ENCODE measurements around the gene CSKMT. TPM values are rescaled to one million over a fixed set of nuclear protein-coding genes. Genes with fewer than 3 reads are reported as not detected.
A peak's percentile ranks its signal among the peaks of the same experiment; 100 is the strongest.

Gene CSKMT
- total and polyA plus RNA-seq, 2 donors (not counting 3 experiments of a cell fraction or from before 2014, with no cell fraction given) = 7.8 to 38.1 TPM

DNA sequence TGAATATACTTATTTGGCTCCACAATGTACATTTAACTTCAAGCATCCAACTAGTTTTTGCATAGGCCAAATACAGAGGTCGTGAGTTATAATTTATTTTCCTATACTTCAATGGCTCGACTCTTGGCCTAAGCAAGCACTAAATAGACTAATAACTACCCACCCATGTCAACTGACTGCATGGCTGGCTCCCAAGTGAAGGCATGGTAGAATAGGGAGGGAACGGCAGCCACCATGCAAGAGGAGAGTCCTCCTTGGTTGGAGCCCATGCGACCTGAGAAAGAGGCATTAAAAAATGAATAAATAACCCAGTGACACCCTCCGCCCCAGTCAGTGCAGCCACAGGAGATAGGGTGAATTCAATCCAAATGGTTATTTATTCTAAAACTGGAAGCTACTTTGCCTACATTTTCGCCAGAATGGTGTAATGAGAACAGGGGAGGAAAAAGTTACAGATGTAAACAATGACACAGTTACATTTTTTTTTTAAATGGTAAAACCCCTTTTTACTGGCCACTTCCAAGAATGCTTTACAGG, 47.2 kb downstream of the CSKMT start:
- Histone ChIP-seq H2AFZ (ENCODE audit: low read depth, low read length) (no peak overlapping the region), H4K20me1 (replicated peaks; ENCODE audit: control insufficient read depth, extremely low read depth, insufficient read depth, low read length) (no peaks in the 10 kb centered on the region), H3K79me2 (ENCODE audit: control insufficient read depth, insufficient read depth, low read length) (peaks cover 13% of the 10 kb centered on the region), H3K4me1 (ENCODE audit: control insufficient read depth, extremely low read depth, insufficient read depth, low read length) (peaks cover 12% of the 10 kb centered on the region), H3K27ac (ENCODE audit: insufficient read depth, low read depth, low read length) (no peak overlapping the region), H3K27me3 (ENCODE audit: control insufficient read depth in 2 of 2, insufficient read depth in 2 of 2, low read length in 2 of 2) (no peaks in the 10 kb centered on the region), H3K36me3 (ENCODE audit: control insufficient read depth in 2 of 2, extremely low read depth in 1 of 2, insufficient read depth in 2 of 2, low read length in 2 of 2) (peaks cover 28 to 32% of the 10 kb centered on the region in 2 experiments), H3K9ac (replicated peaks; ENCODE audit: extremely low read depth, insufficient read depth, low read length) (no peak overlapping the region), H3K9me3 (replicated peaks; ENCODE audit: control insufficient read depth, insufficient read depth, low read length) (no peaks in the 10 kb centered on the region), H3K4me2 (ENCODE audit: insufficient read depth, low read length) (no peak overlapping the region), H3K9me1 (replicated peaks; ENCODE audit: control insufficient read depth, extremely low read depth, insufficient read depth, low read length) (no peaks in the 10 kb centered on the region), H3K4me3 (replicated peaks in 1 of 3; ENCODE audit: insufficient read depth in 1 of 3, low read depth in 1 of 3, low read length in 3 of 3) (no peak overlapping the region)
- TF ChIP-seq, protein P1, sequence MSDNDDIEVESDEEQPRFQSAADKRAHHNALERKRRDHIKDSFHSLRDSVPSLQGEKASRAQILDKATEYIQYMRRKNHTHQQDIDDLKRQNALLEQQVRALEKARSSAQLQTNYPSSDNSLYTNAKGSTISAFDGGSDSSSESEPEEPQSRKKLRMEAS (IDR thresholded peaks at IDR 0.05; ENCODE audit: insufficient read depth, insufficient read length) = no peak
- TF ChIP-seq POLR2AphosphoS5 (IDR thresholded peaks at IDR 0.05; ENCODE audit: insufficient read depth, low read depth, low read length) = no peak
- no peak for TF ChIP-seq EZH2 (IDR thresholded peaks at IDR 0.05; ENCODE audit: borderline replicate concordance, low read depth, low read length, severe bottlenecking)
- TF ChIP-seq GATA2 (IDR thresholded peaks at IDR 0.05; ENCODE audit: insufficient read depth, insufficient read length, low read depth, low read length) = no peak
- ChIA-PET CTCF (no interaction called here), POLR2A (interaction anchor here (0.6 to 1.0 kb wide), 2 partner anchors 14 to 111 kb away, joined by 4 to 5 read pairs; partner anchors contain the start of genes HNRNPUL2 and MTA2)
- no peak for DNase-seq (ENCODE audit: low read depth, low spot score)
- FAIRE-seq = no peak
- dilution Hi-C loops (cut with MboI; ENCODE audit: extremely low pct_ligation_motif_present, low sequenced_read_pairs) (no loop called here), intact Hi-C loops (cut with micrococcal nuclease) (no loop called here)
- BruUV-seq (replicated peaks) = no TSS peak

GRCh38 chr11:62712861-62713260, 47.7 kb downstream of the CSKMT start:
- Histone ChIP-seq H3K27me3 (ENCODE audit: control insufficient read depth in 2 of 2, insufficient read depth in 2 of 2, low read length in 2 of 2) (no peaks in the 10 kb centered on the region), H3K9ac (replicated peaks; ENCODE audit: extremely low read depth, insufficient read depth, low read length) (no peak overlapping the region), H3K4me2 (ENCODE audit: insufficient read depth, low read length) (no peak overlapping the region), H3K4me3 (replicated peaks in 1 of 3; ENCODE audit: insufficient read depth in 1 of 3, low read depth in 1 of 3, low read length in 3 of 3) (no peak overlapping the region), H3K27ac (ENCODE audit: insufficient read depth, low read depth, low read length) (no peak overlapping the region), H4K20me1 (replicated peaks; ENCODE audit: control insufficient read depth, extremely low read depth, insufficient read depth, low read length) (no peaks in the 10 kb centered on the region), H2AFZ (ENCODE audit: low read depth, low read length) (no peak overlapping the region), H3K9me3 (replicated peaks; ENCODE audit: control insufficient read depth, insufficient read depth, low read length) (no peaks in the 10 kb centered on the region), H3K4me1 (ENCODE audit: control insufficient read depth, extremely low read depth, insufficient read depth, low read length) (peaks cover 12% of the 10 kb centered on the region), H3K79me2 (ENCODE audit: control insufficient read depth, insufficient read depth, low read length) (peaks cover 16% of the 10 kb centered on the region), H3K9me1 (replicated peaks; ENCODE audit: control insufficient read depth, extremely low read depth, insufficient read depth, low read length) (no peaks in the 10 kb centered on the region), H3K36me3 (ENCODE audit: control insufficient read depth in 2 of 2, extremely low read depth in 1 of 2, insufficient read depth in 2 of 2, low read length in 2 of 2) (peaks cover 31 to 35% of the 10 kb centered on the region in 2 experiments)
- FAIRE-seq = peak; percentile 46
- ChIA-PET POLR2A (interaction anchor here (1.0 kb wide), 1 partner anchor 14 kb away, joined by 4 read pairs; the partner anchor contains the start of gene HNRNPUL2), CTCF (interaction anchor here (0.7 to 1.2 kb wide), 2 partner anchors 11 to 288 kb away, joined by 3 read pairs; no protein-coding TSS in a partner anchor)
- TSS peak; percentile 21 for BruUV-seq (replicated peaks)
- intact Hi-C loops (cut with micrococcal nuclease) = no loop called here
- dilution Hi-C loops (cut with MboI; ENCODE audit: extremely low pct_ligation_motif_present, low sequenced_read_pairs) = no loop called here
- no peak for TF ChIP-seq JUN (IDR thresholded peaks at IDR 0.05; ENCODE audit: borderline replicate concordance, insufficient read depth, insufficient read length, low read depth)
- no peak for TF ChIP-seq MYC (IDR thresholded peaks at IDR 0.05; ENCODE audit: low read depth, low read length)
- no peak for TF ChIP-seq GATA2 (IDR thresholded peaks at IDR 0.05; ENCODE audit: insufficient read depth, insufficient read length, low read depth, low read length)
- no peak for TF ChIP-seq FOS (IDR thresholded peaks at IDR 0.05; ENCODE audit: borderline replicate concordance, insufficient read depth, low read length)
- TF ChIP-seq EZH2 (IDR thresholded peaks at IDR 0.05; ENCODE audit: borderline replicate concordance, low read depth, low read length, severe bottlenecking) = no peak
- no peak for TF ChIP-seq POLR2AphosphoS5 (IDR thresholded peaks at IDR 0.05; ENCODE audit: insufficient read depth, low read depth, low read length)
- TF ChIP-seq POLR2A (IDR thresholded peaks at IDR 0.05; ENCODE audit: low read depth, low read length) = no peak
- TF ChIP-seq, protein P1 (IDR thresholded peaks at IDR 0.05; ENCODE audit: insufficient read depth, insufficient read length) = no peak
- DNase-seq (ENCODE audit: low read depth, low spot score) = no peak

Measured in endothelial cell of umbilical vein (primary cell).